ENCODE results near the gene MED14.

Gene MED14

GRCh38 chrX:40663880-40664630 is 71.3 kb downstream of the MED14 start:
- no peak for DNase-seq (ENCODE audit: low read depth in 2 of 2)

GRCh38 chrX:40663078-40663740 is 72.1 kb downstream of the MED14 start:
- no peak for DNase-seq (ENCODE audit: low read depth in 2 of 2)

DNA sequence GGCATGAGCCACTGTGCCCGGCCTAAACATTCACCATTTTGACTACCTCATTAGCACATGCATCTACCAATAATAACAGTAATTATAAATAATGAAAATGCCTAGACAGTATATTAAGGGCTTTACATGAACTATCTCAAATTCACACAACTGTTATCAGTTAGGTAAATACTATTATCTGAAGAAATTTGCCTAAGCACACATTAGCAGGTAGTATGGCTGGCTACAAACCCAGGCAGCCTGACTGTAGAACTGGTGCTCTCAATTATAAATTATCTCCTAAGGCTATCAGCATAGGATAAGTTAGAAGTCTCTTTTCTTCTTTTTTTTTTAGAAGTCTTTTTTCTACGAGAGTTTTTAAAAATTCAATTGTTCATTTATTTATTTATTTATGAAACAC is 73.9 kb downstream of the MED14 start:
- DNase-seq (ENCODE audit: low read depth in 2 of 2) = no peak

DNA sequence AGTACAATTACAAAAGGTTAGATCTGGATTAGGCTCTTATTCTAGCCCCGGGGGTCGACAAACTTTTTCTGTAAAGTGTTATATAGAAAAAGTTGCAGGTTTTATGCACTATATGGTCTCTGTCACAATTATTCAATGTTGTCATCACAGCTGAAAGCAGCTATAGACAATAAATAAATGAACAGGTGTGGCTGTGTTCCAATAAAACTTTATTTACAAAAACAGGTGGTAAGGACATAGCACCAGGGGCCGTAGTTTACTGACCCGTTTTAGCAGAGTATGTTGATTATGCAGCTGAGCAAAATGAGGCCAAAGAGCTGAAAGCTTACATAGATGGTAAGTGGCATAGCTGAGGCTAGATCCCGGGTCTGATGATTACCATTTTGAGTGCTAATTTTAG is 75.0 kb downstream of the MED14 start:
- no peak for DNase-seq (ENCODE audit: low read depth in 2 of 2)

DNA sequence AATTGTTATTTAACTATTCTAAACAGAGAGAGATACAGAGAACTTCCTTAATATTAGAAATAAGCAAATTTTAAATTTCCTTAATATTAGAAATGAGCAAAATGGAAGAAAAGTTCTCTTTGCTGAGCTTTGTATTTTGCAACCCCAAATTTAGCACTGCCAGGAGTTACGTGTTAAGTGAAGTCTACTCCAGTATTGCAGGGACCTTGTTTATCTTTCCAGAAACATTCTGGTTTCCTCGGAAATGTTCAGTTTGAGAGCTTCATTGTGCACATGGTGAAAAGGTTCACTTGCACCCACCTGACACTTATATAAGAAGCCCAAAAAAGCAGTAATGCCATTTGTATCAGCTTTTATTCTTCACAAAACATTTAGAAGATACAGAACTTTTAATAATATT is 81.8 kb downstream of the MED14 start:
- DNase-seq (ENCODE audit: low read depth in 2 of 2) = no peak

DNA sequence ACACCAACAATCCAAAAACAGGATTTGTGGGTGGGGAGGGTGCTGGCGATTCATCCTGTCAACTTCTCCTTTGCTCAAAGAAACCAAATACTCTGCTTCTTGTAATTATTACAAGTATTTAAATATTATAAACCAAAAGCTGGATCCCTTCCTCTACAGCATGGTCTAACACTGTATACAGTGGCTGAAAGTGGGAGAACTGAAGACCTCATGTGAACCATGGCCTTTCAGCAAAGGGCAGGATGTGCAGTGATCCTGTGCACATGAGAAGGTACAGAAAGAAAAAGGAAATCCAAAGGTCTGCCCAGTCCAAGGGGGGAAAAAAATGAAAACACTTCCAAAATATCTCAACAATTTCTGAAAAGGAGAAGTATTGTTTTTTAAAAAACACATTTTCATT is 82.7 kb downstream of the MED14 start:
- no peak for DNase-seq (ENCODE audit: low read depth in 2 of 2)

DNA sequence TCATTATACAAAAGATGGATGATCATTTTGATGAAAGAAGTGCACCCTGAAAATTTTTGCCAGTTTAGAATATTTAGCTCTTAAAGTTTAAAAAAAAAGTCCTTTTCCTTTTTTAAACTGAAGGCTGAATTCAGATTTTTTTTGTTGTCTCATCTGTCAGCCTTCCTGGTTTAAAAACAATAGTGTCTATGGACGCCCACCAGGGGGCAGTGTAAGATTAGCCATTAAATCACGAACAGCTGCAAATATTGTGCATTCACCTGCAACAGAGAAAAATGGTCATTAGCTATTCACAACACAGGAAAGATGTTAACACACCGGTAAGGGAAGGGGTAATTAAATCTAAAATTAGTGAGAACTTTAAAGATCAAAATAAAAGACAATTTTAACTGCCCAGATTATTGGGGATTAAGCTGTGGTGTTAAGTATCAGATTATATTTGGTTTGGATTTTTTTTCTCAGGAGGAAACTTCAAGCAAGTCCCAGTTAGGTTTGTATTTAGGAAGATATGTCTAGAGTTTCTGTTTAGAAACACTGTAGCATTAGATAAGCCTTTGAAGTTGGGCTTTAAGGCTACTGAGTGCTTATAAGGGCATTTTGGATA is 83.6 kb downstream of the MED14 start:
- peak; percentile 15 to 24 for DNase-seq (ENCODE audit: low read depth in 2 of 2)

DNA sequence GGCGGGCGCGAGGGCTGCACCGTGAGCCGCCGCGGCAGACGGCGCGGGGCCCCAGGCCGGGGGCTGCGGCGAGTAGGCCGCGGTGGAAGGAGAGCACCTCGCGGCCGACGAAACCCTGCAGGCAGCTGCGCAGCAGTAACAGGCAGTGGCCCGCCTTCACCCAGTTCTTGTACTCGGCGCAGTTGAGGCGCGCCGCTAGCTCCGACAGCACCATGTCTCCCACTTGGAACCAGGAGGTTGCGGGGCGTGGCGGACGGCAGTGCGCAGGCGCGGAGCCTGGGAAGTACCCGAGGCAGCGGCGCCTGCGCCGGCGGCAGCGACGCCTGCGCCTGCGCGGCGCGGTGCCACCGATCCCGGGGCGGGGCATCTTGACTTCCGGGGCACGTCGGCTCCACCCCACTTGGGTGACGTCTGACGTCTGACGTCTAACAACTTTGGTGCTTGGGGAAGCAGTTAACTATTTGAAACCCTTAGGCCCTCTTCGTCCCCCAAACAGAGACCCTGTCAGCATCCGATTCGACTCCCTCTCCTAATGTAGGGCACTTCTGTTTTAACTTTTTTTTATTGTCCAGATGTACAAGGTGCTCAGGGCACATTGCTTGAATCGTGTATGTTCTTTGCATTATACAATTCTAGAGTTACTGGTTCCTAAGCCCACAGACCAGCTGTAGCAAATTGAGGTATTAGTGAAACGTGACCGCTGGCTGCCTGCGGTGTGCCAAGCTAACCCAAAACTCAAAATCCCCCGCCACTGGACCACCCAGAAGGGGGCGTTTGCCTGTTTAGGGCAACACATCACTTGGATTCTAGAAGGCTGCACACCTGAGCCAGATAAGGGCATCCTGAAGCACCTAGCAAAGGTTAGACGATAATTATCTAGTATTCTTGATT is 87.8 kb downstream of the MED14 start, which contains the start of gene CXorf38:
Gene CXorf38, minus strand, starts transcription at position 255 of the 891 bp plus-strand sequence. Its CDS starts 41 bp downstream, at position 214.
- DNase-seq (ENCODE audit: low read depth in 2 of 2) = peak; percentile 81 to 92

DNA sequence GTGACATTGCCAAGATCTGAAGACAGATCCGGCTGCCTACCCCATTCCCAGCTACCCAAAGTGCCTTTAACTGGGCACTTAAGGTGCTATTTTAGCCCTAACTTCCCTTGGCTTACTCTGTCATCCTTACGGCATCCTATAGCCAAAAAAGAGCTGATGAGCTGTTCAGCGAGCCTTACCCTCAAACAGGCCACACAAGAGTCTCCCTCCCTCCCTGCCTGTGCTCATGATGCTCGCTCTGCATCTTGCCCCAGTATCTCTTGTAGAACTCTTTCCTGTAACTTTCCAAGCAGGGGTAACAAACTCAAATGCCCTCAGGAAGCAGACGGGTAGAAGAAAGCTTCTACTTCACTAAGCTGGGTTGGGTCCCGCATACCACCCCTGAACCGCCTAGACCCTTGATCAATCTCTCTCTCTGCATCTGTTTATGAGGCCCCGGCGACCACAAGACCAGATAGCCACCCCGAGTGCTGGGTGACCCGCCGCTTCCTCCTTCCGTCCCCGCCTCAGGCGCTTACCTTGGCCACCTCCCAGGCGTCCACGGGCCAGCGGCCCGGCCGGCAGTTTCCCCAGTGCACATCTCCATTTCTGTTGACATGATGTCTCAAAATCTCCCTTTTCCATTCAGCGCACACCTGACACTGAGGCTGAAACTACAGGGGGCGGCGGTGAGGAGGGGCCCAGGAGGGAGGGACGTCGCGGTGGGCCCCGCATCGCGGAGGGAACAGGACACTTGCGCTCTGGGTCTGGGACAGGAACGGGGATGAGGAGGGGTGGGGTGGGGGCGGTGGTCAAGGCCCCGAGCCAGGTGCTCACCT is 88.6 kb downstream of the MED14 start:
- DNase-seq (ENCODE audit: low read depth in 2 of 2) = peak in 1 of 2 donors; percentile 7

- peak in 1 of 2 donors; percentile 9 for DNase-seq (ENCODE audit: low read depth in 2 of 2)
Observed at GRCh38 chrX:40644821-40645358, 90.5 kb downstream of the MED14 start.

DNA sequence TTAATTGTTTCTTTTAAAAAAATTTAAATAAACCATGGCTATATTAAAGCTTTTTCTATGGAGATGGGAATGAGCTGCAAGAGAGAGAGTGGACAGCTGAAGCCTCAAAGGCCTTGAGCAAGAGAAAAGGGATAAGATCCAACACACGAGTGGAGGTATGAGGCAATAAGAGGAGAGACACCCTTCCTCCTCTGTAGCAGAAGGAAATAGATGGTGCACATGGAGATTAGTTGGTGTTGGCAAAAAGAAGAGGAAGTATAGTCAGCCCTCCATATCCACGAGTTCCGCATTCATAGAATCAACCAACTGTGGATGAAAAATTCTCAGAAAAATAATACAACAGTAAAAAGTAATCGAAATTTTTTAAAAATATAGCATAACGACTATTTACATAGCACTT is 91.2 kb downstream of the MED14 start:
- no peak for DNase-seq (ENCODE audit: low read depth in 2 of 2)

- no peak for DNase-seq (ENCODE audit: low read depth in 2 of 2)
Observed at GRCh38 chrX:40637687-40638086, 97.7 kb downstream of the MED14 start.

- no peak for DNase-seq (ENCODE audit: low read depth in 2 of 2)
Observed at GRCh38 chrX:40632199-40632598, 103.1 kb downstream of the MED14 start.

- no peak for DNase-seq (ENCODE audit: low read depth in 2 of 2)
Observed at GRCh38 chrX:40628506-40628905, 106.8 kb downstream of the MED14 start.

DNA sequence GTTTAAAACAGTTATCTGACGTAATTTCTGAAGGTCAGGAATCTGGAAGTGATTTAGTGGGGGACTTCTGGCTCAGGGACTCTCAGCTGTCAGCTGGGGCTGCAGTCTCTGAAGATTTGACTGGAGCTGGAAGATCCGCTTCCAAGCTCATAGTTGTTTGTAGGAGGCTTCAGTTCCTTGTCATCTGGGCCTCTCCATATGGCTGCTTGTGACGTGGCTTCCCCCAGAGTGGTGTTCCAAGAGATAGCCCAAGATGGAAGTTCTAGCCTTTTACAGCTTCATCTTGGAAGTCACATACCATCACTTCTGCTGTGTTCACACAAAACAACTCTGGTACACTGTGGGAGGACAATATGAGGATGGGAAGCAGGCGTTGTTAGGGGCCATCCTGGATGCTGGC is 110.0 kb downstream of the MED14 start:
- DNase-seq (ENCODE audit: low read depth in 2 of 2) = no peak

DNA sequence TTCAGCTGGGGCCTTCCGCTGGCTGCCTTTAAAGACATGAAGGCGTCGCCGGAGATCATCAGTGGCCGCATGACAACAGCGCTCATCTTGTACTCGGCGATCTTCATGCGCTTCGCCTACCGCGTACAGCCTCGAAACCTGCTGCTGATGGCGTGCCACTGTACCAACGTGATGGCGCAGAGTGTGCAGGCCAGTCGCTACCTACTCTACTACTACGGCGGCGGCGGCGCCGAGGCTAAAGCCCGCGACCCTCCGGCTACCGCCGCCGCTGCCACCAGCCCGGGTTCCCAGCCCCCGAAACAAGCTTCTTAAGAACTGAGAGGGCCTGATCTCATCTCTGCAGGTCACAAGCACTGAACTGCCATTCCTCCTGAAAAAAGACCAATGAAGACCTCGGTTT is 111.7 kb downstream of the MED14 start:
- DNase-seq (ENCODE audit: low read depth in 2 of 2) = no peak

GRCh38 chrX:40623139-40623536 is 112.2 kb downstream of the MED14 start, which contains the start of gene MPC1L:
Gene MPC1L (plus strand): TSS chrX:40623428. CDS start chrX:40623566, 138 bp downstream.
- DNase-seq (ENCODE audit: low read depth in 2 of 2) = no peak

DNA sequence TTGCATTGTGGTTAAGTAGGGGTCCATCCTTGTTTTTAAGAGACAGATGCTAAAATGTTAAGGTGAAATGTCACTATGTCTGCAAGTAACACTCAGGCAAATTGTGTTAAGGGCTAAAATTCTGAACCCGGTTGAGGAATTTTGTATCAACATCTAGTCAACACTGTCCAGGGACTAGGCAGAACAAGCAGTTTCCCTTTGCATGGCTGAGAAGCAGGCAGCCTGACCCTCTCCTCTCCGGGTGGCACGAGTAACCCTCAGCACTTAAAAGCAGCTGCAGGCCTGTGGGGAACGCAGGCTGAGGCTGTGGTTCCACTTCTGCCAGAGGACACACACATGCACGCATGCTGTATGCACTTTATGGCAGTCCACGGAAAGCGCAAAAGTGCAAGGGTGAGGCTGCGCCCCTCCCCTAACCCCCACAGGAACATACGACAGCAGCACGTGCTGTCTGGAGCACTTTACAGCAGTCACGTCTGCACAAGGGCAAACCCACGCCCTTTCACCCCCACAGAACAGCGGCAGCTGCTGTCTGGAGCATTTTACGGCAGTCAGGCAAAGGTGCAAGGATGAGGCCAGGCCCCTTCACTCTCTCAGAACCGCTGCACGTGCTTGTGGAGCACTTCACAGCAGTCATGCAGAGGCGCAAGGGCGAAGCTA is 112.7 kb downstream of the MED14 start:
- no peak for DNase-seq (ENCODE audit: low read depth in 2 of 2)

DNA sequence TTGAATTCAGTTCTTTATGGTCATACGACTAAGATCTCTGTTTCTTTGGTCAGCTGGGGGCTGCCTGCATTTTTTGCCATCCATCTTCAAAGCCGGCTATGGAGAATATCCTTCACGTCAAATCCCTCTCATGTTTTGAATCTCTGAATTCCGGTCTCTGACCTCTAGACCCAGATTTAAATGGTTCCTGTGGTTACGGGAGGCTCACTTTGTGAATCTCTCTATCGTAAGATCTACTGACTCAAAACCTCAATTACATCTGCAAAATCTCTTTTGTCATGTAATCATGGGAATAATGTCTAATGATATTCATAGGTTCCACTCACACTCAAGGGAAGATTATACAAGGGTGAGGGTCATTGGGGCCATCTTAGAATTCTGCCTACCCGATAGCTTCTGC is 117.8 kb downstream of the MED14 start:
- DNase-seq (ENCODE audit: low read depth in 2 of 2) = no peak

DNA sequence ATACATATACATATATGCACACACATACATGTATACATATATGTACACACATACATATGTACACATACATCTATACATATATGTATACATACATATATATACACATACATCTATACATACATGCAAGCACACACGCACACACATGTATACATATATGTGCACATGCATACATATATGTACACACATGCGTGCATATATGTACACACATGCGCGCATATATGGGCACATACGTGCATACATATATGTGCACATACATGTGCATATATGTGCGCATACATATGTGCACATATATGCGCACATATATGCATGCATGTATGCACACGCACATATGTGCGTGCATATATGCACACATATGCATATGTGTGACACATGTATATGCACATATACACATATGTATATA is 119.4 kb downstream of the MED14 start:
- no peak for DNase-seq (ENCODE audit: low read depth in 2 of 2)

All from stimulated activated CD8-positive, alpha-beta memory T cell treated with anti-CD3 and anti-CD28 coated beads, Interleukin-15, amount 100 ng/mL, for 4 hours (primary cell).